Heart left ventricle (tissue), 13 donors: ENCODE data around the gene SLC24A5.

Experiments used
- CTCF ChIP-seq, 12 donors: fragments of 200-600 bp; sonication (generic) in 4 of 12; IDR thresholded peaks; one replicate each; pipeline versions ENCODE4 v1.5.0 to v1.8.0; 2018 to 2022; ENCODE audit warnings: antibody characterized with exemption in 12 of 12, mild to moderate bottlenecking in 5 of 12
- POLR2A ChIP-seq, 2 donors: fragments of 450-650 bp; IDR thresholded peaks; one replicate each; pipeline ENCODE4 v1.6.1; 2017; ENCODE audit warnings: antibody characterized with exemption in 2 of 2, mild to moderate bottlenecking in 2 of 2, moderate library complexity in 2 of 2
- donor health status: ischemic (EF 13 %, LVEDD 7.1; RV severe dilation, severe dysfunction).
- donor health status: DM: no; HTN: yes; CAD: no.
- donor health status: DM: no; HTN: no; CAD: no.
- donor health status: ischemic (EF 25% LVEDD 6.9; RV normal size, moderate dysfunction).
- donor health status: ischemic (EF 25% LVEDD 5.7; RV mildly dilated, moderate dysfunction).
- donor health status: ischemic (EF 35%, LVEDD 5.7; RV mildly dilated, moderate dysfunction).
- donor health status: nonischemic (EF 11% LVEDD 7.7; RV severe dilation, severe dysfunction).
- donor health status: DM: yes; HTN: yes; CAD: no.
- donor health status: PGD.
- donor health status: ischemic (EF 29% LVEDD 5.4; RV normal size, mild dysfunction).
- donor health status: nonischemic (EF 23%, LVEDD 6.1; RV moderate dilation, normal function).

DNA sequence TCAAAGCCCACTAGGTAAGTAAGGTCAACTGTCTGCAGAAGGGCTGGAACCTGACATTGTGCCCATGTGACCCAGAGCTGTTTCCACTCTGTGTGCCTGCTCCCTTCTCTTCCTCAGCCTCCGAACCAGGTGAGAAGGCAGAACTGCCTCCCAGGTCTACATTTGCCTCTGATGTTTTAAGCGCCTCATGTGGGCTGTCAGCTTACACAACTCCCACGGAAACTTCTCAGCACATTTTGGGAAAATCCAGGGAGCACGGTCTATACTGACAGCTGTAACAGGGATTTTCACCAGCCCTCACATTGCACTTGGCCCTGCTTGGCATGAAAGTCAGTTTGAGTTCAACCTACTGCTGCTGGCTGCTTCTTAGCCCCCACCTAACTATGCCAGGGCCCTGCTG is 46.9 kb upstream of the SLC24A5 start:
- no peak for TF ChIP-seq CTCF (IDR thresholded peaks at IDR 0.05)
- TF ChIP-seq POLR2A (IDR thresholded peaks at IDR 0.05): no peak
